ENCODE measurements around the gene ALDH1A3. TPM values are rescaled to one million over a fixed set of nuclear protein-coding genes. Genes with fewer than 3 reads are reported as not detected.

ALDH1A3 gene
- total and polyA plus RNA-seq, 2 of the 13 experiments (the other 11 are each of a cell fraction or from before 2014, with no cell fraction given): not detected

GRCh38 chr15:100875976-100876375, 3.7 kb upstream of the ALDH1A3 start (continued):
- TF ChIP-seq ZBTB10 (CRISPR knock-in tag; IDR thresholded peaks at IDR 0.05; ENCODE audit: borderline replicate concordance) (no peak), MYC (CRISPR knock-in tag; IDR thresholded peaks at IDR 0.05; ENCODE audit: borderline replicate concordance) (no peak)

- Histone ChIP-seq H3K4me3 (replicated peaks in 1 of 3; ENCODE audit: insufficient read depth in 1 of 3, low read depth in 2 of 3, low read length in 3 of 3) (no peak overlapping the region), H3K4me1 (ENCODE audit: insufficient read depth, low read length) (no peaks in the 10 kb centered on the region), H3K36me3 (replicated peaks in 1 of 2; ENCODE audit: control insufficient read depth in 1 of 2, insufficient read depth in 2 of 2, low read length in 2 of 2) (no peaks in the 10 kb centered on the region), H3K79me2 (ENCODE audit: insufficient read depth, low read length) (no peaks in the 10 kb centered on the region), H3K9me3 (ENCODE audit: low read length) (no peaks in the 10 kb centered on the region), H3K27ac (ENCODE audit: extremely low read length, insufficient read depth, low read length) (no peak overlapping the region), H2AFZ (ENCODE audit: low read length) (no peak overlapping the region), H3K27me3 (ENCODE audit: control insufficient read depth in 1 of 2, insufficient read depth in 2 of 2, low read length in 2 of 2) (peaks cover 3 to 40% of the 10 kb centered on the region in 2 experiments; a peak in 4 of 5 replicates), H3K4me2 (ENCODE audit: low read depth, low read length) (no peak overlapping the region), H4K20me1 (ENCODE audit: insufficient read depth, low read length) (no peaks in the 10 kb centered on the region), H3K9ac (ENCODE audit: insufficient read depth, low read depth, low read length) (no peak overlapping the region)
- ATAC-seq: no peak
- in situ Hi-C loops (cut with HindIII; ENCODE audit: extremely low pct_ligation_motif_present, low pct_unique_long_range_greater_than_20kb): no loop called here
- no peak for DNase-seq (ENCODE audit: low spot score)
- intact Hi-C loops (cut with micrococcal nuclease; ENCODE audit: unreplicated experiment): no loop called here
- ChIA-PET CTCF (ENCODE audit: low intra/inter-chr PET ratio, low total read pairs) (no interaction called here), POLR2A (no interaction called here)
- BruUV-seq (replicated peaks): no TSS peak
- WGBS (ENCODE audit: low lambda C conversion rate): 35% methylated on average over 3 of the region's 10 CpGs
- FAIRE-seq: no peak
- TF ChIP-seq MED13 (CRISPR knock-in tag; IDR thresholded peaks at IDR 0.05) (no peak), NR2F6 (IDR thresholded peaks at IDR 0.05) (no peak), NR2F6 (CRISPR knock-in tag; IDR thresholded peaks at IDR 0.05) (no peak), ZNF124 (CRISPR knock-in tag; IDR thresholded peaks at IDR 0.05) (no peak), ZNF607 (CRISPR knock-in tag; IDR thresholded peaks at IDR 0.05; ENCODE audit: borderline replicate concordance) (no peak), RBM22 (optimal IDR thresholded peaks at IDR 0.05; ENCODE audit: low read length) (no peak), ZNF468 (CRISPR knock-in tag; IDR thresholded peaks at IDR 0.05) (no peak), RNF219 (CRISPR knock-in tag; IDR thresholded peaks at IDR 0.05) (no peak), NKX3-1 (CRISPR knock-in tag; IDR thresholded peaks at IDR 0.05) (no peak), NFAT5 (CRISPR knock-in tag; IDR thresholded peaks at IDR 0.05) (no peak)
- TF ChIP-seq, protein P1, sequence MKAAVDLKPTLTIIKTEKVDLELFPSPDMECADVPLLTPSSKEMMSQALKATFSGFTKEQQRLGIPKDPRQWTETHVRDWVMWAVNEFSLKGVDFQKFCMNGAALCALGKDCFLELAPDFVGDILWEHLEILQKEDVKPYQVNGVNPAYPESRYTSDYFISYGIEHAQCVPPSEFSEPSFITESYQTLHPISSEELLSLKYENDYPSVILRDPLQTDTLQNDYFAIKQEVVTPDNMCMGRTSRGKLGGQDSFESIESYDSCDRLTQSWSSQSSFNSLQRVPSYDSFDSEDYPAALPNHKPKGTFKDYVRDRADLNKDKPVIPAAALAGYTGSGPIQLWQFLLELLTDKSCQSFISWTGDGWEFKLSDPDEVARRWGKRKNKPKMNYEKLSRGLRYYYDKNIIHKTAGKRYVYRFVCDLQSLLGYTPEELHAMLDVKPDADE (CRISPR knock-in tag; IDR thresholded peaks at IDR 0.05): no peak
These were observed 2.1 kb upstream of the ALDH1A3 start for GRCh38 chr15:100877551-100877950.
